GM13977 (cell line): ENCODE data around the gene SPPL3.
"Not testable (repeated sequence)": the region's sequence is repeated elsewhere in the genome, so short reads cannot be mapped to it uniquely, and the experiment has no call there.

ENCODE experiments used
- DNase-seq: peaks from one replicate; pipeline ENCODE4 v3.0.0; 2012; ENCODE audit warnings: low spot score
- in situ Hi-C: fragments of 300-500 bp; cut with MboI; formaldehyde crosslinking; loops from one replicate; pipeline ENCODE4 v1.12.0; 2022; ENCODE audit warnings: low sequenced_read_pairs, low pct_unique_long_range_greater_than_20kb, mixed read lengths, inconsistent platforms; ENCODE audit not compliant: unreplicated experiment
- TF ChIP-seq, protein P1 (sequence below): IDR thresholded peaks from 2 replicates; pipeline ENCODE4 v1.5.1; 2012; ENCODE audit warnings: mild to moderate bottlenecking, control low read depth; ENCODE audit not compliant: insufficient read depth; ENCODE audit errors: extremely low read depth, missing control alignments

Gene SPPL3, protein sequence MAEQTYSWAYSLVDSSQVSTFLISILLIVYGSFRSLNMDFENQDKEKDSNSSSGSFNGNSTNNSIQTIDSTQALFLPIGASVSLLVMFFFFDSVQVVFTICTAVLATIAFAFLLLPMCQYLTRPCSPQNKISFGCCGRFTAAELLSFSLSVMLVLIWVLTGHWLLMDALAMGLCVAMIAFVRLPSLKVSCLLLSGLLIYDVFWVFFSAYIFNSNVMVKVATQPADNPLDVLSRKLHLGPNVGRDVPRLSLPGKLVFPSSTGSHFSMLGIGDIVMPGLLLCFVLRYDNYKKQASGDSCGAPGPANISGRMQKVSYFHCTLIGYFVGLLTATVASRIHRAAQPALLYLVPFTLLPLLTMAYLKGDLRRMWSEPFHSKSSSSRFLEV

DNA sequence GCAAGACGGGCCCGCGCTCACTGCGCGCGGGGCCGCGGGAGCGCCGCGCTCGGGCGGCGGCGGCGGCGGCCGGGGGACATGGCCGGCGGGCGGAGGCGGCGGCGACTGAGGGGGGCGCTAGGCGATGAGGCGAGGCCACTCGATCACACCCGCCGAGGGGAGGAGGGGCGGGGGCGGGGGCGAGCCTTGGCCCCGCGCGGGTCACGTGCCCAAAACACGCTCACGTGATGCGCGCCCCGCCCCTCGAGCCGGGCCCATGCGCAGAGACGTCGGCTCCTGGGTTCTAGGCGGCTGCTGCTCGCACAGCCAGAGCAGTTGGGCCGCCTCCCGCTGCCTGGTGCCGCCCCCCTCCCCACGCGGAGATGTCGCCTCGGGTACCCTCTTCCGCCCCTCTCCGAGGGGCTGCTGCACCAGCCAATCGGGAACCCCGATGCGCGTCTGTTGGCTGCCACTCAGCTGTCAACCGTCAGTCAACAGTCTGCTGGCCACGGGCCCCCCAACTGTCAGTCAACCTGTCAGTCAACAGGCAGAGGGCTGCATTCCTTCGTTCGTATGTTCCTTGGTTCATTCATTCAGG, at the start of gene SPPL3:
SPPL3 (minus strand) TSS at position 162 of the 577 bp plus-strand sequence. CDS start 491 bp downstream, outside the sequence.
- peak; percentile 98 for DNase-seq
- TF ChIP-seq, protein P1, sequence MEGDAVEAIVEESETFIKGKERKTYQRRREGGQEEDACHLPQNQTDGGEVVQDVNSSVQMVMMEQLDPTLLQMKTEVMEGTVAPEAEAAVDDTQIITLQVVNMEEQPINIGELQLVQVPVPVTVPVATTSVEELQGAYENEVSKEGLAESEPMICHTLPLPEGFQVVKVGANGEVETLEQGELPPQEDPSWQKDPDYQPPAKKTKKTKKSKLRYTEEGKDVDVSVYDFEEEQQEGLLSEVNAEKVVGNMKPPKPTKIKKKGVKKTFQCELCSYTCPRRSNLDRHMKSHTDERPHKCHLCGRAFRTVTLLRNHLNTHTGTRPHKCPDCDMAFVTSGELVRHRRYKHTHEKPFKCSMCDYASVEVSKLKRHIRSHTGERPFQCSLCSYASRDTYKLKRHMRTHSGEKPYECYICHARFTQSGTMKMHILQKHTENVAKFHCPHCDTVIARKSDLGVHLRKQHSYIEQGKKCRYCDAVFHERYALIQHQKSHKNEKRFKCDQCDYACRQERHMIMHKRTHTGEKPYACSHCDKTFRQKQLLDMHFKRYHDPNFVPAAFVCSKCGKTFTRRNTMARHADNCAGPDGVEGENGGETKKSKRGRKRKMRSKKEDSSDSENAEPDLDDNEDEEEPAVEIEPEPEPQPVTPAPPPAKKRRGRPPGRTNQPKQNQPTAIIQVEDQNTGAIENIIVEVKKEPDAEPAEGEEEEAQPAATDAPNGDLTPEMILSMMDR = peak; percentile 31
- in situ Hi-C loops = no loop called here

DNA sequence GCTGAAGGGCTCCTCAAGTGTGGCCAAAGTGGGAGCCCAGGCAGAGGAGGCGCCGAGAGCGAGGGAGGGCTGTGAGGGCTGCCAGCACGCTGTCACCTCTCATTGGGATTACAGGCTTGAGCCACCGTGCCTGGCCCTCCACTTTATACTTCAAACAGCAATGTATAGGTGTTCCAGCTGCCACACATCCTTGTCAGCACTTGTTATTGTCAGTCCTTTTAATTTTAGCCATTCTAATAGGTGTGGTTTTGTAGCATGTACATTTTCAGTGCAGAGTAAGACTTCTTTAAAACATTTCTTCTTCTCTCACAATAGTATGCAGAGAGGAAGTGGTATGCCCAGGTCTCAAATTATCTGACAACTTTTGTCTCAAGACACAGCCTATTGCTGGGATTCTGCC, 46.6 kb upstream of the SPPL3 start:
- no peak for DNase-seq
- in situ Hi-C loops = loop anchor here (25.0 kb wide), 1 partner anchor 364 kb away; the partner anchor contains the start of gene POP5
- TF ChIP-seq, protein P1 = no peak

DNA sequence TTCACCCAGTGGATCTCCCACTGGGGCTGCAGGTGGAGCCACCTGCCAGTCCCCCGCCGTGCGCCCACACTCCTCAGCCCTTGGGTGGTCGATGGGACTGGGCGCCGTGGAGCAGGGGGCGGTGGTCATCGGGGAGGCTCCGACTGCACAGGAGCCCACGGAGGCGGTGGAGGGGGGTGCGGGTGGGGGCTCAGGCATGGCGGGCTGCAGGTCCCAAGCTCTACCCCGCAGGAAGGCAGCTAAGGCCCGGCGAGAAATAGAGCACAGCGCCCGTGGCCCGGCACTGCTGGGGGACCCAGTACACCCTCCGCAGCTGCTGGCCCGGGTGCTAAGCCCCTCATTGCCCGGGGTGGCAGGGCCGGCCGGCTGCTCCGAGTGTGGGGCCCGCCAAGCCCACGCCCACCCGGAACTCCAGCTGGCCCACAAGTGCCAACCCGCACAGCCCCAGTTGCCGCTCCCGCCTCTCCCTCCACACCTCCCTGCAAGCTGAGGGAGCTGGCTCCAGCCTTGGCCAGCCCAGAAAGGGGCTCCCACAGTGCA, 46.2 kb upstream of the SPPL3 start:
- not testable (repeated sequence) for DNase-seq
- in situ Hi-C loops = loop anchor here (25.0 kb wide), 1 partner anchor 363 kb away; the partner anchor contains the start of gene POP5

DNA sequence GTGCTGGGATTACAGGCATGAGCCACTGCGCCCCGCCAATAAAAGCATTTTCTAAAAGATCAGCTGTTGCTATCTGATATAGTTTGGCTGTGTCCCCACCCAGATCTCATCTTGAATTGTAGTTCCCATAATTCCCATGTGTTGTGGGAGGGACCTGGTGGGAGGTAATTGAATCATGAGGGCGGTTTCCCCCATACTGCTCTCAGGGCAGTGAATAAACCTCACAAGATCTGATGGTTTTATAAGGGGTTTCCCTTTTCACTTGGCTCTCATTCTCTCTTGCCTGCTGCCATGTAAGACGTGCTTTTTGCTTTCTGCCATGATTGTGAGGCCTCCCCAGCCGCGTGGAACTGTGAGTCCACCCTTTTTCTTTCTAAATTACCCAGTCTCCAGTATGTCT, 41.4 kb upstream of the SPPL3 start:
- DNase-seq, in situ Hi-C loops: not testable (repeated sequence)

DNA sequence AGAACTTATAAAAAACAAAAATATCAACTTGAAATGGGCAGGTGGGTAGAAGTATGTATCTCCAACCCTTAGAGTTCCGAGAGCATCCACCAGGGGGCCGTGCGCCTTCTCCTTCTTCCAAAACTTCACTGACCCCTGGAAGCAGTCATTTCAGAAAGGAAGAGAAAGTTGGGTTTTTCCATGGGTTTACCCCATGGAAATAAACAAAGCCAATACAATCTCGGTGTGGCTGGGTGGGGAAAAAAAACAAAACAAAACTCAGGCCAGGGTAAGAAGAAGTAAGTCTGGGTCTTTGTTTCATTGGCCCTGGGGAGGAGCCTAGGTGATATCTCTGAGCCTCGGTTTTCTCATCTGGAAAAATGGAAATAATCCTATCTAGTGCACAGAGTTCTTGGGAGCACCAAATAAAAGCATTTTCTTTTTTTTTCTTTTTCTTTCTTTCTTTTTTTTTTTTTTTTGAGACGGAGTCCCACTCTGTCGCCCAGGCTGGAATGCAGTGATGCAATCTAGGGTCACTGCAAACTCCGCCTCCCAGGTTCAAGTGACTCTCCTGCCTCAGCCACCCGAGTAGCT, 40.6 kb upstream of the SPPL3 start:
- in situ Hi-C loops = no loop called here
- TF ChIP-seq, protein P1 = peak; percentile 67
- DNase-seq = peak; percentile 70

DNA sequence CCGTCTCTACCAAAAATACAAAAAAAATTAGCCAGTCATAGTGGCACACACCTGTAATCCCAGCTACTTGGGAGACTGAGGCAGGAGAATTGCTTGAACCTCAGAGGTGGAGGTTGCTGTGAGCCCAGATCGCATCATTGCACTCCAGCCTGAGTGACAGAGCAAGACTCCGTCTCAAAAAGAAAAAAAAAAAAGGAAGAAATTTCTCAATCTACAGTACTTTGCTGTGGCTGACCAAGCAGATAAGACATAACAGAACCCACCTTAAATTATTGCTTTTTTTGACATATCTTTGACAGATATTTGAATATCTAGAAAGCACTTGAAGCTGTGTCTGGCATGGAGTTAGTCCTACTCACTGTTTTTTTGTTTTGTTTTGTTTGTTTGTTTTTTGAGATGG, 39.3 kb upstream of the SPPL3 start:
- TF ChIP-seq, protein P1 = no peak
- in situ Hi-C loops = no loop called here
- no peak for DNase-seq

DNA sequence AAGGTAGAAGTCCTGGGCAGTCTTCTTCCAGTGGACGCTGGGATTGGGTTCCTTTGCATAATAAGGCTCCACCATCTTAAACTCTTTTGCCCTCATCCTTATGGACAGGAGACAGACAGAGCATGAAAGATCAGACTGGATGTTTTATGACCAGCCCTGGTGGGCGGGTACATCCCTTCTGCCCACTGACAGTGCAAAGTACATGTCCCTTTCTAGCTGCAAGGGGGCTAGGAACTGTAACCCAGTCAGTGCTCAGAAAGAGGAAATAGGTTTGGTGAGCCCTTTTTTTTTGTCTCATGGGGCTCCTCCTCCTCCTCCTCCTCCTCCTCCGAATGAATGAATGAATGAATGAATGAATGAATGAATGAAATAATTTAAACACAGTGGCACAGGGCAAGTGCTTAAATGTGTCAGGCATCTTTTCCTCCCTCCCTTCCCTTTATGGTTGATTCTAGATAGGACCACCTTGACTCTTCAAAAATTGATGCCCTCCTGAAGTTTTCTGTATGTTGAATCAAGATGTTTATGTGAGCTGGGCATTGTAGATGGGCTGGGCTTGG, 37.8 kb upstream of the SPPL3 start:
- no peak for DNase-seq
- in situ Hi-C loops = no loop called here

More for the DNA sequence above, 37.8 kb upstream of the SPPL3 start:
- TF ChIP-seq, protein P1 = no peak
